Subcutaneous adipose tissue (tissue), 4 donors: ENCODE data around the gene SNTA1. TPM values are rescaled to one million over a fixed set of nuclear protein-coding genes. Genes with fewer than 3 reads are reported as not detected.

Experiments used
- total RNA-seq, 4 donors: library from RNA; depleted of rRNA; stranded (reverse); fragments of >200 nt; gene quantifications; one replicate each; pipeline ENCODE4 v1.1.0, GENCODE V29; 2016
- TF ChIP-seq, protein P1 (sequence below): fragments of 450-650 bp; IDR thresholded peaks from one replicate; pipeline ENCODE4 v1.5.1; 2016; ENCODE audit warnings: low read depth, mild to moderate bottlenecking, control low read depth, antibody characterized with exemption, moderate library complexity

The SNTA1 gene
- total RNA-seq, 4 donors from 2014 or later = 28.6 to 144 (median 56.5) TPM

DNA sequence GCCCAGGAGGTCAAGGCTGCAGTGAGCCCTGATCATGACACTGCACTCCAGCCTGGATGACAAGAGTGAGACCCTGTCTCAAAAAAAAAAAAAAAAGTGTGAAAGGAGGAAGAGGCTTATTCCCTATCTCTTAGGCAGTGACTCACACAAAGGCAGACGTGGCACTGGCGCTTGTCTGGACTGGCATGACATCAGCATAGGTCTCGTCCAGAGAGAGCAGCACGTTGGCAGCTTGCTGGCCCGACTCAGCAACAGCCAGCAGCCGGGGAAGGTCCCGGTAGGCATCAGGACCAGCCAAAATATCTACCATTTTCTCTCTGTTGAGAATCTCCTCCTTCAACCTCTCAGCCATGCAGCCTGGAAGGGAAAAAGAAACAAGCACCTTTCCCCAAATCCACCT, 56.4 kb downstream of the SNTA1 start:
- TF ChIP-seq, protein P1, sequence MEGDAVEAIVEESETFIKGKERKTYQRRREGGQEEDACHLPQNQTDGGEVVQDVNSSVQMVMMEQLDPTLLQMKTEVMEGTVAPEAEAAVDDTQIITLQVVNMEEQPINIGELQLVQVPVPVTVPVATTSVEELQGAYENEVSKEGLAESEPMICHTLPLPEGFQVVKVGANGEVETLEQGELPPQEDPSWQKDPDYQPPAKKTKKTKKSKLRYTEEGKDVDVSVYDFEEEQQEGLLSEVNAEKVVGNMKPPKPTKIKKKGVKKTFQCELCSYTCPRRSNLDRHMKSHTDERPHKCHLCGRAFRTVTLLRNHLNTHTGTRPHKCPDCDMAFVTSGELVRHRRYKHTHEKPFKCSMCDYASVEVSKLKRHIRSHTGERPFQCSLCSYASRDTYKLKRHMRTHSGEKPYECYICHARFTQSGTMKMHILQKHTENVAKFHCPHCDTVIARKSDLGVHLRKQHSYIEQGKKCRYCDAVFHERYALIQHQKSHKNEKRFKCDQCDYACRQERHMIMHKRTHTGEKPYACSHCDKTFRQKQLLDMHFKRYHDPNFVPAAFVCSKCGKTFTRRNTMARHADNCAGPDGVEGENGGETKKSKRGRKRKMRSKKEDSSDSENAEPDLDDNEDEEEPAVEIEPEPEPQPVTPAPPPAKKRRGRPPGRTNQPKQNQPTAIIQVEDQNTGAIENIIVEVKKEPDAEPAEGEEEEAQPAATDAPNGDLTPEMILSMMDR = no peak

DNA sequence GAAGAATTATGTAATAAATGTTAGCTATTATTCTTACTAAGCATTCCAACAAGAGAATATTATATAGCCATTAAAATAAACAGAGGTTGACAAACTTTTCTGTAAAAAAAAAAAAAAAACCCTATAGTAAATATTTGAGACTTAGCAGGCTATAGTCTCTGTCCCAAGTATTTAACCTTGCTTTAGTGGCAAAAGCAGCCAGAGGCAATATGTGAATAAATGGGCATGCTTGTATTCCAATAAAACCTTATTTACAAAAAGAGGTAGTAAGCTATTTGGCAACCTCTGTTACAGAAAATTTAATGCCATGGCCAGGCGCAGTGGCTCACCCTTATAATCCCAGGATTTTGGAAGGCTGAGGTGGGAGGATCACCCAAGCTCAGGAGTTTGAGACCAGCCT, 56.9 kb downstream of the SNTA1 start:
- TF ChIP-seq, protein P1 = no peak

DNA sequence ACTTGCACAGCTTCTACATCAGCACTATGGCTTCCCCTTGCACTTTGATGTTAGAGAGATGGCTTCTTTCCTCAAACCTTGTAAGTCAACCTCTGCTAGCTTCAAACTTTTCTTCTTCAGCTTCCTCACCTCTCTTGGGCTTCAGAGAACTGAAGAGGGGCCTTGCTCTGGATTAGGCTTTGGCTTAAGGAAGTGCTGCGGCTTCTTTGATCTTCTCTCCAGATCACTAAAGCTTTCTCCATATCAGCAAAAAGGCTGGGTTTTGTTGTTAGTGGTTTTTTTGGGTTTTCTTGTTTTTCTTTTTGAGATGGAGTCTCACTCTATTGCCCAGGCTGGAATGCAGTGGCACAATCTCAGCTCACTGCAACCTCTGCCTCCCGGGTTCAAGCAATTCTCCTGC, 66.2 kb downstream of the SNTA1 start:
- TF ChIP-seq, protein P1 = no peak

DNA sequence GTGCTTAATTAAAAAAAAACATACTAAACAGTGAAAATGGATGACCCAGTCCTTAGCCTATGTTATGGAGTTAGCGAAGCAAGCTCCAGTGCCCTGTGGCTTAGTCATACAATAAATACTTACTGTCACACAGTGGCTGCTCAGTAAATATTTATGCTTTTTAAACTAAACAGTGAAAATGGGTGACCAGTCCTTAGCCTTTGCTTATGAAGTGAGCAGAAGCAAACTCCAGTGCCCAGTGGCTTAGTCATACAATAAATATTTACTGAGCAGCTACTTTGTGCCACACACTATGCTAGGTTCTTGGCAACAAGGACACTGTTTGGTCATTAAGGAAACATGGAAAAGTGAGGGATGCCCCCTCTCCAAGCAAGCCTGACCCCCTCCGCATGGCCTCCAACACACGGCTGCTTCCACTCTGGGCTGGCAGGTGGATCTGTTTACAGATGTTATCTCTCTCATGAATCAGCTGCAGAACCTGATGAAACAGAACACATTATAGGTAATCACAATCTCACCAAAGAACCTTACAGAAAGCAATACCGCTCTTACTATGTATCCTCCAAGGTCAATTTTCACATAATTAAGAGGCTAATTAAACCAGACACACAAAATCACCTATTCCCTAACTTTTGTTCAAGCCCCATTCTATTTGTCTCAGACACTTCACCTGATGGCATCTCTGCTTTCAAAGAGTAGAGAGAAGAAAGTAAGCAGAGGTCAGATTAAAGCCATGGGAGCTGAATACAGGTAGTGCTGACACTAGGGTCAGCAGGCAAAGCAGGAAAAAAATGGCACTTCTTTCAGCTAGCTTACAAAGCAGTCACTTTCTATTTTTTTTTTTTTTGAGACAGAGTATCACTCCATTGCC, 69.6 kb downstream of the SNTA1 start:
- TF ChIP-seq, protein P1 = no peak

DNA sequence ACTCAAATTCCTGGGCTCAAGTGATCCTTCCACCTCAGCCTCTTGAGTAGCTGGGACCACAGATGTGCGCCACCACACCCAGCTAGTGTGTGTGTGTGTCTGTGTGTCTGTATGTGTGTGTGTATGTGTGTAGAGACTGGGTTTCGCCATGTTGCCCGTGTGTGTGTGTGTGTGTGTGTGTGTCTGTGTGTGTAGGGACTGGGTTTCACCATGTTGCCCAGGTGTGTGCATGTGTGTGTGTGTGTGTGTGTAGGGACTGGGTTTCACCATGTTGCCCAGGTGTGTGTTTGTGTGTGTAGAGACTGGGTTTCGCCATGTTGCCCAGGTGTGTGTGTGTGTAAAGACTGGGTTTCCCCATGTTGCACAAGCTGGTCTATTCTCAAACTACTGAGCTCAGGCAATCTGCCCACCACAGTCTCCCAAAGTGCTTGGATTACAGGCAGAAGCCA, 70.5 kb downstream of the SNTA1 start:
- TF ChIP-seq, protein P1 = no peak

DNA sequence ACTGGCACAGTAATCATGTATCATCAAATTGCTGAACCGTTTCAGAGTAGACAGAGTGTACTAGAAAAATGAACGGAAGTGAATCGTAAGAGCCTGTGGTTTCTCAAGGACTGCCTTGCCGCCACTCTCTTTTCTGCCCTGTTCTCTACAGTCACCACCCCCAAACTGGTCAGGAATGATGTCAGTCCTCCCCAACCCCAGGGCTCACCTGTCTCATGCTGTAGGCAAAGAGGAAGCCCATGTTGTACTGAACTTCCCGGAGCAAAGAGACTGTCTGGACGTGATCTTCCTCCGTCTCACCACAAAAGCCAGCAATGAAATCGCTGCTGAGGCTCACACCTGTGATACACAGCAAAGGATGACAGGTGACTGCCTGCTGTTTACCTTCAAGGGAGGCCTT, 73.3 kb downstream of the SNTA1 start:
- TF ChIP-seq, protein P1 = no peak

DNA sequence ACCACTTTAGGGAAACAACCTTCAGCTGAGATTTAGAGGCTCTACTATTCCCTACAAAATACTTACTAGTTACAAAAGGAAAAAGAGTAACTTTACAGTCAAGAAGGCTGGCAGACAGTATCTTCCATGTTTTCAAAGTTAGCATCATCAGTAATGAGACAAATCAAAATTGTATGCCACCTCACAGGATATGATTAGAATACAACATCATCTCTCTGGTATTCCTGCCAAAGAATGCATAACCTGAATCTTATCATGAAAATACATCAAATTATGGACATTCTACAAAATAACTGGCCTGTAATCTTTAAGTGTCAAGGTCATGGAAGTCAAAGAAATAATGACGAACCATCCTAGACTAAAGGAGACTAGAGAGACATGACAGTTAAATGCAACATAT, 80.7 kb downstream of the SNTA1 start:
- TF ChIP-seq, protein P1 = no peak
